HG03280 (cell line): Measurements from ENCODE around the gene KIF22.
"Not testable (repeated sequence)": the region's sequence is repeated elsewhere in the genome, so short reads cannot be mapped to it uniquely, and the experiment has no call there.

Experiments
- ATAC-seq: cut with Tn5 transposase; IDR thresholded peaks from one replicate; pipeline ENCODE4 v1.9.1; 2021; ENCODE audit warnings: mild to moderate bottlenecking, moderate library complexity; ENCODE audit not compliant: unreplicated experiment

The KIF22 gene

DNA sequence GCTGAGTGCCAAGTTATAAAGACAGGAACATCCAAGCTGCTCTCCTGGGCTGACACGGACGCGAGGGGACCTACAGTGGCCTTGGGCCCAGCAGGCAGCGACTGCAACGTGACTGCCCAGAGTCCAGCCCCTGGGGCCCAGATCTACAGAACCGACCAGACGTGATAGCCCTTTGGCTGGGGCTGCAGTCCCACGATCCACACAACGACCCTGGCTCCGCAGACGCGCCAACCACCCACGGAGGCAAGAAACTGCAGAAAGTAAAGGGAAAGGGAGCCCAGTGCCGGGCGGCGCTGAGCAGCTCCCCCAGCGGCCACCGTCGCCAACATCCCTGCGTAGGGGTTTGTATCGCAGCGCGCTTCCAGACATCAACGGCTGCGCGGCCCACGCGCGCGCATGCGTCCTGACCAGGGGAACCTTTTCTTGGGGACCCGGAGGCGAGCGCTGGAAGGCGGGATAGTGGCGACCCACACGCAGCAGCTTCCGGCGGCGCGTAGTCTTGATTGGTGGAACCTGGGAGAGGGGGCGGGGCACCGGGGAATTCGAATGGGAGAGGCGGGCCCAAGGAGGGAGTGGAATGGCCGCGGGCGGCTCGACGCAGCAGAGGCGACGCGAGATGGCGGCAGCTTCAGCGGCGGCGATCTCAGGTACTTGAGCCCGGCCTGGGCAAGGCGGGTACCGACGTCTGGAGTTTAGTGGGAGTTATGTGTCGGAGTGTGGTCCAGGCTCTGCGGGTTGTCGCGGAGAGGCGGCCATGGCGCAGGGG lies at the start of gene KIF22:
Gene KIF22, plus strand, starts transcription at position 569 of the 766 bp plus-strand sequence. Its CDS starts 9 bp downstream, at position 578.
- ATAC-seq: peak; percentile 92

DNA sequence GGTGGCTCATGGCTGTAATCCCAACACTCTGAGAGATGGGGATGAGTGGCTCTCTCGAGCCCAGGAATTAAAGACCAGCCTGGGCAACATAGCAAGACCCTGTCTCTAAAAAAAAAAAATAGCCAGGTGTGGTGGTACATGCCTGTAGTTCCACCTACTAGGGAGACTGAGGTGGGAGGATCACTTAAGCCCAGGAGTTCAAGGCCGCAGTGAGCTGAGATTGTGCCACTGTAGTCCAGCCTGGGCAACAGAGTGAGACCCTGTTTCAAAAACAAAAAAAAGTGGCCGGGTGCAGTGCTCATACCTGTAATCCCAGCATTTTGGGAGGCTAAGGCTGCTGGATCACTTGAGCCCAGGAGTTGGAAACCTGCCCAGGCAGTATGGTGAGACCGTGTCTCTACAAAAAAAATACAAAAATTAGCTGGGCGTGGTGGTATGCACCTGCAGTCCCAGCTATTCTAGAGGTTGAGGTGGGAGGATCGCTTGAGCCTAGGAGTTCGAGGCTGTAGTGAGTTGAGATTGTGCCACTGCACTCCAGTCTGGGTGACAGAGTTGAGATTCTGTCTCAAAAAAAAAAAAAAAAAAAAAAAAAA lies 47.8 kb upstream of the KIF22 start:
- ATAC-seq: no peak

DNA sequence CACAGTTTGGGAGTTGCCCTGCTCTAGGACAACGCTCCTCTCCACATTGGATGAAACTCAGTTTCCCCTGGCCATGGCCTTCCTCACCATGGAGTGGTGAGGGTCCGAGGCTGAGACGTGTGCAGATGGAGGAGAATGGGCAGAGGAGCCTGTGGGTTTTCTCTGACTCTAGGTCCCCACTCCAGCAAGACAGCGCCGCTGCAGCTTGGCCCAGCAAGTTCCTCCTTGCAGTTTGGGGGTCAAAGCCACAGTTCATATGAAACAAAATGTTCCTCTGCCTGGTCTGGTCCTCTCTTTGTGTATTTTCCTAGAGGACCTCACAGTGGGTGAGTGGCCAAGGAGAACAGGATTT lies 47.1 kb upstream of the KIF22 start:
- no peak for ATAC-seq

DNA sequence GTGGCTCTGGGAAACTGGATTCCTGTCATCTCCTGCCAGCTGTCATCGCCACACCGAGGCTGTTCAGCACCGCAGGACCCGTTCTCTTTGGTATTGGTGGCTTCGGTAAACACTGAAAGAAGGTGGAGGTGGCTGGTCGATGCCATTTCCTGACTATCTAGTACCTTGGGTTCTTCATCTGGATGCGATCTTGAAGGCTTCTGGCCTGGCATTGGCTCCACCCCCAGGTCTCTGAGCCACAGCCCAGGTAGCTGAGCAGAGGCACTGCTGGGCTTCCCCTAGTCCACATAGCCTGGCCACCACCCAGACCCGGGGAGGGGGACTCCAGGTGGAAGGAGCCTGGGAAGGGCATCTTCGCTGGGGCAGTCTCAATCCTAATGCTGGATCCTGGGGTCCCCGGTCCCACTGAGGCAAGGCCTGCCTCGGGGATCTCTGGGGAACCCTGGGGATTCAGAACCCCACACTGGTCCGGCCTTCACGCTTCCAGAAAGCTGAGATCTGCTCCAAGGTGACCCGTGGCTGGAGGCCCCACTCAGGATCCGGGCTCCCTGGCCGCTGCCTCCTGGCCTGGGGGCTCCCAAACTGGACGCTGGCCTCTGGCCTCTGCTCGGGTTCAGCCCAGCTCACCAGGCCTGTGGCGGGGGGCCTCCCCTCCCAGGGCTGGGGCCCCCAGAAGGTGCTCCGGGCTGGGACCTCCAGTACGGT lies 46.6 kb upstream of the KIF22 start:
- ATAC-seq: no peak

DNA sequence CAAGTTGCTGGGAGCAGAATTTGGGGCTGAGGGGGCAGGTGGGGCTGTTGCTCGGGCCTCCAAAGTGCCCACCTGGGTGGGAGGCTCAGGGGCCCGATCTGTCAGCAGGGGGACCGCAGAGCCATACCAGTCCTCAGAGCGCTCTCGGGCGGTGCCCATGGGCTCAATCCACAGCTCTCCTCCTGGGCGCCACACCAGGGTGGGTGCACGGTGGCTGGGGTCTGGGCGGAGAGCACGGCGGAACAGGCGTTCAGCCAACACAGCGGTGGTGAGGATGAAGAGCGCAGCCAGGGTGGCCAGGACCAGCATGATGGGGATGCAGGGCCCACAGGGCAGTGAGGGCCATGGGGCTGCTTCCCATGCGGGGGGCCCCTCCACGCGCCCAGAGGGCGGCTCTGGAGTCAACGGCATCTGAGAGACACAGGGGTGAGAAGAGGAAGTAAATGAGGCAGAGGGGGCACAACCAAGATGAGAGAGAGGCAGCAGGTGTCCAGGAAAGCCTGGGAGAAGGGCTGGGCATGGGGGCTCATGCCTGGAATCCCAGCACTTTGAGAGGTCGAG lies 45.9 kb upstream of the KIF22 start:
- ATAC-seq: no peak

DNA sequence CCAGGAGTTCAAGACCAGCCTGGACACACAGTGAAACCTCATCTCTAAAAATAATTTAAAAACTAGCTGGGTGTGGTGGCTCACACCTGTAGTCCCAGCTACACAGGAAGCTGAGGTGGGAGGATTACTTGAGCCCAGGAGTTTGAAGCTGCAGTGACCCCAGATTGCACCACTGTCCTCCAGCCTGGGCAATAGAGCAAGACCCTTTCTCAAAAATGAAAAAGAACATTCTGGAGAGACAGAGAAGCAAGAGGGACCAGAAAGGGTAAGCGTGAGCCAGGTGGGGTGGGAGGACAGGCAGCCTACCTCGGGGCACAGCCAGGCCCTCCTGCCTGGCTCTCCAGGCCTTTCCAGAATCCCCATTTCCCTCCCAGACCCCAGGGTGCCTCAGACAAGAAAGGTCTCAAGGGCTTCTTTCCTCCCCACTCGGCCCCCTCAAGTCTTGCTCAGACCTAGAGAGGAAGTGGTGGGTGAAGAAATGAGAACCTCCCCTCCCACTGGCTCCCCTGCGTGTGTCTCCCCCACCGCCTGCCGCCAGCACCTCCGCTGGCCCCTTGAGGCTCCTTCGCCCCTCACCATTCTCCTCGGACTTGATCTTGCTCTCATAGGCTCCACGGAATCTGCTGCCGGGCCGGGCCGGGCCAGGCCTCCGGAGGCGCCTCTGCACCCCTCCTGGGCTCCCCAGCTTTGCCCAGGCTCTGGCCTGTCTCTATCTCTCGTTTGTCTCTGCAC lies 45.3 kb upstream of the KIF22 start:
- ATAC-seq: peak; percentile 24

DNA sequence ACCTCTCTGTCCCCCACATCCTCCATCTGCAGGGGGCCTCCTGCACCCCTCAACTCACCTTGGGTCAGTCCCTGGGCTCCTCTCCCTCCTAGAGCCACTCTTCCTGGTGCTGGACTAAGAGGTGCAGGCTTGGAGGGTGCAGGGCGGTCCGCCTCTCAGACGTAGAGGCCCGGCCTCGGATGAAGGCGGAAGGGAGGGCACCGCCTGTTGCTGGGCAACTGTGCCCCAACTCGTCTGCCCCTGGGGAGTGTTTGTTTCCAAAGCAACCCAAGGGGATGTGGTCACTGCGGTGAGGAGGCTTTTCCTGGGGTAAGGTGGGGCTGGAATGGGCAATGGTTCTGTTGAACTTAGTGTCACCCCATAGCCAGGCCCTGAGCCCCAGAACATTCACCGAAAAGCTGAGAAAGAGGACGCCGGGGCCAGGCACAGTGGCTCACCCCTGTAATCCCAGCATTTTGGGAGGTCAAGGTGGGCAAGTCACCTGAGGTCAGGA lies 44.7 kb upstream of the KIF22 start, which contains the start of gene C16orf54:
Gene C16orf54, minus strand, starts transcription at position 138 of the 493 bp plus-strand sequence. CDS start 1,039 bp downstream, outside the sequence.
- peak; percentile 80 for ATAC-seq

DNA sequence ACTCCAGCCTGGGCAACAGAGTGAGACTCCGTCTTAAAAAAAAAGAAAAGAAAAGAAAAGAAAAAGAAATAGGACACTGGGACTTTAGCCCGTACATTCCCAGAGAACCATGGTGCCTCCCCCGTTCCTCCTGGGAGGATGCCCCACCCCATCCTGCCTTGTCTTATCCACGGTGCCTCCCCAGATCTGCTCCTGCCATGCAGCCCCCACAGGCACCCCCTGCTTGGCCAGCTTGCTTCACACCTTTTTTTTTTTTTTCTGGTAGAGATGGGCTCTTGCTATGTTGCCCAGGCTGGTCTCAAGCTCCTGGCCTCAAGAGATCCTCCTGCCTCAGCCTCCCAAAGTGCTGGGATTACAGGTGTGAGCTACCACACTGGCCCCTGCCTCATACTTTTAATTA lies 44.0 kb upstream of the KIF22 start:
- not testable (repeated sequence) for ATAC-seq

DNA sequence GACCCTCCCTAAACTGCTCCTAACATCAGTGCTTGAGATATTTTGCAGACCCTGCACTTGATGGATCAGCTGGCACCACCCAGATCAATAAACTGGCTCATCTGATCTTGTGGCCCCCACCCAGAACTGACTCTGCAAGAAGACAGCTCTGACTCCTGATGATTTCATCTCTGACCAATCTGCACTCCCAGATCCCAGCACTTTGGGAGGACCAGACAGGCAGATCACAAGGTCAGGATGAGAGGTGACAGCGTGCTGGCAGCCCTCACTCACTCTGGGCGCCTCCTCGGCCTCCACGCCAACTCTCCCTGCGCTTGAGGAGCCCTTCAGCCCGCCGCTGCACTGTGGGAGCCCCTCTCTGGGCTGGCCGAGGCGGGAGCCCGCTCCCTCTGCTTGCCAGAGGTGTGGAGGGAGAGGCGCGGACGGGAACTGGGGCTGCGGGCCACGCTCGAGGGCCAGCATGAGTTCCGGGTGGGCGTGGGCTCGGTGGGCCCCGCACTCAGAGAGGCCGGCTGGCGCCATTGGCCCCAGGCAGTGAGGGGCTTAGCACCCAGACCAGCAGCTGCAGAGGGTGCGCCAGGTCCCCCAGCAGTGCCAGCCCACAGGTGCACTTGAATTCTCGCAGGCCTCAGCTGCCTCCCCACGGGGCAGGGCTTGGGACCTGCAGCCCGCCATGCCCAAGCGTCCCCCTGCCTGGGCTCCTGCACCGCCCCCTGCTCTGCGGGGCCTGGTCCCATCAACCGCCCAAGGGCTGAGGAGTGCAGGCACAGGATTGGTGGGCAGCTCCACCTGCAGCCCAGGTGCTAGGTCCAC lies 42.4 kb upstream of the KIF22 start:
- ATAC-seq: no peak

DNA sequence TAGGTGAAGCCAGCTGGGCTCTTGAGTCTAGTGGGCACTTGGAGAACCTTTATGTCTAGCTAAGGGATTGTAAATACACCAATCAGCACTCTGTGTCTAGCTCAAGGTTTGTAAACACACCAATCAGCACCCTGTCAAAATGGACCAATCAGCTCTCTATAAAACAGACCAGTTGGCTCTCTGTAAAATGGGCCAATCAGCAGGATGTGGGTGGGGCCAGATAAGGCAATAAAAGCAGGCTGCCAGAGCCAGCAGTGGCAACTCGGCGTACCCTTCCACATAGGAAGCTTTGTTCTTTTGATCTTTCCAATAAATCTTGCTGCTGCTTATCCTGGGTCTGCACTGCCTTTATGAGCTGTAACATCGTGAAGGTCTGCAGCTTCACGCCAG lies 41.8 kb upstream of the KIF22 start:
- ATAC-seq: not testable (repeated sequence)

DNA sequence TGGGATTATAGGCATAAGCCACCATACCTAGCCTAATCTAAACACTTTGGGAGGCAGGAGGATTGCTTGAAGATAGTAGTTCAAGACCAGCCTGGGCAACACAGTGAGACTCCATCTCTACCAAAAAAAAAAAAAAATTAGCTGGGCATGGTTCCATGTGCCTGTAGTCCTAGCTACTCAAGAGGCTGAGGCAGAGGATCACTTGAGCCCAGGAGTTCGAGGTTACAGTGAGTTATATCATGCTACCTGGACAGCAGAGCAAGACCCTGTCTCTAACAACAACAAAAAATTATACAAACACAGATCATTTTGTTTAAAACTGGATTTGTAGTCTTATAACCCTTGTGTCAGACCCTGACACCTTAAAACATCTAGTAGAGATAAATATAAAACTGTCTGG lies 37.0 kb upstream of the KIF22 start:
- no peak for ATAC-seq

DNA sequence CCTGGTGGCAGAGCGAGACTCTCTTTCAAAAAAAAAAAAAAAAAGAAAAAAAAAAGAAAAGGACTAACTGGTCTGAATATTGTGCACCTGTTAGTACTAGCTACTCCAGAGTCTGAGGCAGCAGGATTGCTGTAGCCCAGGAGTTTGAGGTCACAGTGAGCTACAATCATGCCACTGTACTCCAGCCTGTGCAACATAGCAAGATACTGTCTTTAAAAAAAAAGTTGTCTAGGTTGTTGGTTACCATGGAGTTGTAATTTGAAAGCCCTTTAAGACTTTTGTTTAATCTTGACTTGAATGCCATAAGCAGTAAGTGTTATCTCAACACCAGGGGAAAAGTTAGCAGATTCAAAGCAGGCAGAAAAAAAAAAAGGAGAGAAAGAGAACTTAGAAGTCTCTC lies 33.9 kb upstream of the KIF22 start:
- ATAC-seq: no peak

DNA sequence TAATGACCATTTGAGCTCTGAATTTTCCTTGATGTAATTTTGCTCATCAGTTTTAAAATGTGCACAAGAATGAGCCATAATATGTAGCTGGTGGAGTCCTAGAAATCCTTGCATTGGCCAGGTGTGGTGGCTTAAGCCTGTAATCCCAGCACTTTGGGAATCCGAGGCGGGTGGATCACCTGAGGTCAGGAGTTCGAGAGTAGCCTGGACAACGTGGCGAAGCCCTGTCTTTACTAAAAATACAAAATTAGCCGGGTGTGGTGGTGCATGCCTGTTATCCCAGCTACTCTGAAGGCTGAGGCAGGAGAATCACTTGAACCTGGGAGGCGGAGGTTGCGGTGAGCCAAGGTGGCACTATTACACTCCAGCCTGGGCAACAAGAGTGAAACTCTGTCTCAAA lies 33.5 kb upstream of the KIF22 start:
- ATAC-seq: not testable (repeated sequence)

DNA sequence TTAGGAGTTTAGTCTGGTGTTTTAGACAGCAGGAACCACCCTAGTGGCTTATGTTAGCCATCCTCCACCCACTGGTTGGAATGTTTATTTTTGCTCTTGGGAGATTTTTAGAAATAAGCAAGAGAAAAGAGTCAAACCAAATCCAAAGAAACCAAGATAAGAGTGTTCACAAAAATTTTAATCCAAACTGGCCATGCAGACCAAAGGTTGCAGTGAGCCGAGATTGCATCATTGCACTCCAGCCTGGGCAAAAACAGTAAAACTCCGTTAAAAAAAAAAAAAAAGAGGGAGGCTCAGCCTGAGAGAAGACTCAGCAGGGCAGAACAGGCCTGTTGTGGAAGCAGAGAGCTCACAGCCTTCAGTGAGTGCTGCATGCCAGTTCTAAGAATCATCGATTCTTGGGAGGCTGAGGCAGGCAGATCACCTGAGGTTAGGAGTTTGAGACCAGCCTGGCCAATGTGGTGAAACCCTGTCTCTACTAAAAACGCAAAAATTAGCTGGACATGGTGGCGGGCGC lies 32.5 kb upstream of the KIF22 start:
- no peak for ATAC-seq

DNA sequence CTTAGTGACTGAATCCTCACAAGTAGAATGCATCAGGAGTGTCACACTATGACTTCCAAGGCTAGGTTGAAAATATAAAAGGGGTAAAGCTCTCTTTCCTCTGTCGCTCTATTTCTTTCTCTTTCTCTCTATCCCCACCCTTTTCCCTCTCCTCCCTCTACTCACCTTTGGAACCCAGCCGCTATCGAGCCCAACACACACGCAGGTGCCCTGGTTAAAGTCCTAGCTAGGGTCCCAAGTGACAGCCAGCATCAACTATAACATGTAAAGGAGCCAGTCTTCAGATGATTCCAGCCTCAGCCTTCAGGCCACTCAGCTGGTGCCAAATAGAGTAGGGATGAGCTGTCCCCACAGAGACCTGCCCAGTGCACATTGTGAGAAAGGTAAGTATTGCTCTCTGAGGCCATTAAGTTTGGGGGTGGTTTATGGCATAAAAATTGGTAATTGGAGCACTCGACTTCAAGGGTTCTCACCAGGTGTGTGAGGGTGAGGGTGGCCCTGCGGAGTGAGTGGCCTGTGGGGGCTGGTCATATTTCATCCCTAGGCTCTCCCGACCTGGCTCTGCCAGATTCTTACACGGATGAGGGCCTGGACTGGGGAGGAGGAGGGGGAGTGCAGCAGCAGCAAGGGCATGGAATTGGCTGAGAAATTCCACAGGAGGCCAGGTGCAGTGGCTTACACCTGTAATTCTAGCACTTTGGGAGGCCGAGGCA lies 29.8 kb upstream of the KIF22 start:
- no peak for ATAC-seq

DNA sequence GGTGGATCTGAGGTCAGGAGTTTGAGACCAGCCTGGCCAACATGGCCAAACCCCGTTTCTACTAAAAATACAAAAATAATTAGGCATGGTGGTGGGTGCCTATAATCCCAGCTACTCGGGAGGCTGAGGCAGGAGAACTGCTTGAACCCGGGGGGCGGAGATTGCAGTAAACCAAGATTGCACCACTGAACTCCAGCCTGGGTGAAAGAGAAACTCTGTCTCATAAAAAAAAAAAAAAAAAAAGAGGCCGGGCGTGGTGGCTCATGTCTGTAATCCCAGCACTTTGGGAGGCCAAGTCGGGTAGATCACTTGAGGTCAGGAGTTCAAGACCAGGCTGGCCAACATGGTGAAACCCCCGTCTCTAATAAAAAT lies 29.3 kb upstream of the KIF22 start:
- ATAC-seq: not testable (repeated sequence)

DNA sequence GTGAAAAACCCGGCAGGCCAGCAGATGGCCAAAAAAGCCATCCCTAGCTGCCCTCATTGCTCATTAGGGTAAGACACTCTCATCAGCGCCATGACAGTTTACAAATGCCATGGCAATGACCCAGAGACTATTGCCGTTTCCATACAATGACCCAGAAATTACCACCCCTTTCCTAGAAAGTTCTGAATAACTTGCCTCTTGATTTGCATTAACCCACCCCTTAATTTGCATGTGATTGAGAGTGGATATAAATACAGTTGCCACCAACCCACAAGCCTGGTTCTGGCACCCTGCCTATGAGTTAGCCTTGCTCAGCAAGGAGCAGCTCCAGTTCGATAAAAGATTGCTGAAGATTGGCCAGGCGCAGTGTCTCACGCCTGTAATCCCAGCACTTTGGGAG lies 28.7 kb upstream of the KIF22 start:
- ATAC-seq: no peak

DNA sequence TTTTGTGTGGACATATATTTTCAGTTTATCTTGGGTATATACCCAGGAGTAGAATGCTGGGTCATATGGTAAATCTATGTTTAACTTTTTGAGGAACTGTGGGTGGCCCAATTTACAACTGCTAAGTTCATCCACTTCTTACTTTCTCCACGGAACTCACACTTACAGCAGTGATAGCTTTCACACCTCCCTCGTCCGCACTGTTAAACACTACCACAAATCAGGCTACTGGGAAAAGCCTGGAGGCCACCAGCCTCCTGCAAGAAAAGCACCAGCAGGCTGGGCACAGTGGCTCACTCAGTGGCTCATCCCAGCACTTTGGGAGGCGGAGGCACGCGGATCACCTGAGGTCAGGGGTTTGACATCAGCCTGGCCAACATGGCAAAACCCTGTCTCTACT lies 27.2 kb upstream of the KIF22 start:
- ATAC-seq: no peak
